Measurements from ENCODE around the gene SNX10.

DNA sequence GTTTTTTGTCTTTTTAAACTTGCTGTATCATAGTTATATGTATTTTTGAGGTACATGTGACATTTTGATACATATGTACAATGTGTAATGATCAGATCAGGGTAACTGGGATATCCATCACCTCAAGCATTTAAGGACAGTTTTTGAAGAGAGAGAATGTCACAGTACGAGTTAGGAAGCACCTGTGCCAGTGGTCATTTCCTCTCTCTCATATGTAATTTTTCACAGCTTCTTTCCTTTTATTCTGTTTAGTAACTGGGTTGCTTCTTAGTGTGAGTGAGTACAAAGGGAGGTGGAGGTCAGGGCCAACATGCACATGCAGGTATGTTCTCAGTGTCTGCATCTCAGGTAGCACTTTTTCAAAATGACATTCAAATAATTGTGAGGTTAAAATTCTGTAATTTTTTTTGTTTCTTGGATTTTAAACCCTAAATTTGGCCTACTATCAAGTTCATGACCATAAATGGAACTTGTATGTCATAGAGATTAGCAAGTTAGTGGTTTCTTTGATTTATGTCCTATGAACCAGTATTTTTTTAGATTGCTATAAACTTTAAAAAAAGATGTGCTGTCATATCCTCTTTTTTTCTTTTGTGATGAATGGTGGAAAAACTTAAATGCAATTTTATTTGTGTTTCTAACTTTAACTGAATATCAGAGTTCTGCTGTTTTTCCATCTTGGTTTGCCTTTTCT, 42.7 kb downstream of the SNX10 start:
- TF ChIP-seq, protein P1, sequence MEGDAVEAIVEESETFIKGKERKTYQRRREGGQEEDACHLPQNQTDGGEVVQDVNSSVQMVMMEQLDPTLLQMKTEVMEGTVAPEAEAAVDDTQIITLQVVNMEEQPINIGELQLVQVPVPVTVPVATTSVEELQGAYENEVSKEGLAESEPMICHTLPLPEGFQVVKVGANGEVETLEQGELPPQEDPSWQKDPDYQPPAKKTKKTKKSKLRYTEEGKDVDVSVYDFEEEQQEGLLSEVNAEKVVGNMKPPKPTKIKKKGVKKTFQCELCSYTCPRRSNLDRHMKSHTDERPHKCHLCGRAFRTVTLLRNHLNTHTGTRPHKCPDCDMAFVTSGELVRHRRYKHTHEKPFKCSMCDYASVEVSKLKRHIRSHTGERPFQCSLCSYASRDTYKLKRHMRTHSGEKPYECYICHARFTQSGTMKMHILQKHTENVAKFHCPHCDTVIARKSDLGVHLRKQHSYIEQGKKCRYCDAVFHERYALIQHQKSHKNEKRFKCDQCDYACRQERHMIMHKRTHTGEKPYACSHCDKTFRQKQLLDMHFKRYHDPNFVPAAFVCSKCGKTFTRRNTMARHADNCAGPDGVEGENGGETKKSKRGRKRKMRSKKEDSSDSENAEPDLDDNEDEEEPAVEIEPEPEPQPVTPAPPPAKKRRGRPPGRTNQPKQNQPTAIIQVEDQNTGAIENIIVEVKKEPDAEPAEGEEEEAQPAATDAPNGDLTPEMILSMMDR (IDR thresholded peaks at IDR 0.05), result no peak
- no peak for TF ChIP-seq POLR2AphosphoS5 (IDR thresholded peaks at IDR 0.05)
- TF ChIP-seq POLR2A (IDR thresholded peaks at IDR 0.05), result no peak
- no peak for TF ChIP-seq EP300 (IDR thresholded peaks at IDR 0.05)

Measured in suprapubic skin (tissue), 4 donors.